A549 (cell line): ENCODE results near the gene TMCO4.

Experiments
- CTCF ChIP-seq: fragments of >200 bp; sonication (Bioruptor Twin); formaldehyde crosslinking; IDR thresholded peaks from 3 replicates; pipeline ENCODE4 v1.5.1; 2016
- MAZ ChIP-seq: fragments of 150-350 bp; IDR thresholded peaks from 2 replicates; pipeline ENCODE4 v1.6.1; 2014; ENCODE audit warnings: antibody characterized with exemption, low read depth, low read length, borderline replicate concordance
- NFE2L2 ChIP-seq: fragments of 150-350 bp; conservative IDR thresholded peaks from 2 replicates; pipeline ENCODE4 v1.6.1; 2014; ENCODE audit warnings: low read length
- POLR2A ChIP-seq: IDR thresholded peaks from 2 replicates; pipeline ENCODE4 v1.6.1; 2012; ENCODE audit warnings: mild to moderate bottlenecking, low read length
- POLR2AphosphoS2 ChIP-seq: conservative IDR thresholded peaks from 2 replicates; pipeline ENCODE4 v1.6.1; 2012; ENCODE audit warnings: low read length, improper control_type of control experiment, inconsistent platforms
- REST ChIP-seq: fragments of 200-600 bp; sonication (generic); IDR thresholded peaks from 2 replicates; pipeline ENCODE4 v1.6.1; 2016; ENCODE audit warnings: antibody characterized with exemption, mild to moderate bottlenecking, moderate library complexity
- USF2 ChIP-seq: fragments of 450-650 bp; IDR thresholded peaks from 2 replicates; pipeline ENCODE4 v1.6.1; 2014; ENCODE audit warnings: antibody characterized with exemption

- TF ChIP-seq USF2, result no peak
- no peak for TF ChIP-seq POLR2A
- no peak for TF ChIP-seq NFE2L2
- no peak for TF ChIP-seq REST
- TF ChIP-seq CTCF, result no peak
- no peak for TF ChIP-seq MAZ
- no peak for TF ChIP-seq POLR2AphosphoS2
Measured at GRCh38 chr1:19635646-19636045, 164.1 kb downstream of the TMCO4 start.
